Measurements from ENCODE around the gene SNX13.

DNA sequence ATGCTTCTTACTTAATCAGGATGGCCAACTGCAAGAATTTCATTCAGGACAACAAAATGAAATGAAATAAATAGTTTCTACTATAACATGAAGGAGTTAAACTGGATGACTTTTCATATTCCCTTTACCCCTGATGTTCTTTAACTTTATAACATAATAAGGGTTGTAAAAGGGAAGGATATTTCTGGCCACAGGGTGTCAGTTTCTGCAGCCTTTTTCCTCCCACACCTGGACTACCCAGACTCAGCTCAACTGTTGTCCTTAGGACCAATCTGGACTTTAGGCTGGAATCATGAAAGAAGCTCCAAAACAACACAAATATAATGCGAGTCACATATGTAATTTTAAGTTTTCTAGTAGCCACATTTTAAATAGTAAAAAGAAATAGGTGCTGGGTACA, 44.0 kb upstream of the SNX13 start:
- TF ChIP-seq CTCF (IDR thresholded peaks at IDR 0.05) (no peak), POLR2A (IDR thresholded peaks at IDR 0.05) (no peak)

Data from esophagus squamous epithelium (tissue), 4 donors.